Measurements from ENCODE around the gene CC2D1A.

DNA sequence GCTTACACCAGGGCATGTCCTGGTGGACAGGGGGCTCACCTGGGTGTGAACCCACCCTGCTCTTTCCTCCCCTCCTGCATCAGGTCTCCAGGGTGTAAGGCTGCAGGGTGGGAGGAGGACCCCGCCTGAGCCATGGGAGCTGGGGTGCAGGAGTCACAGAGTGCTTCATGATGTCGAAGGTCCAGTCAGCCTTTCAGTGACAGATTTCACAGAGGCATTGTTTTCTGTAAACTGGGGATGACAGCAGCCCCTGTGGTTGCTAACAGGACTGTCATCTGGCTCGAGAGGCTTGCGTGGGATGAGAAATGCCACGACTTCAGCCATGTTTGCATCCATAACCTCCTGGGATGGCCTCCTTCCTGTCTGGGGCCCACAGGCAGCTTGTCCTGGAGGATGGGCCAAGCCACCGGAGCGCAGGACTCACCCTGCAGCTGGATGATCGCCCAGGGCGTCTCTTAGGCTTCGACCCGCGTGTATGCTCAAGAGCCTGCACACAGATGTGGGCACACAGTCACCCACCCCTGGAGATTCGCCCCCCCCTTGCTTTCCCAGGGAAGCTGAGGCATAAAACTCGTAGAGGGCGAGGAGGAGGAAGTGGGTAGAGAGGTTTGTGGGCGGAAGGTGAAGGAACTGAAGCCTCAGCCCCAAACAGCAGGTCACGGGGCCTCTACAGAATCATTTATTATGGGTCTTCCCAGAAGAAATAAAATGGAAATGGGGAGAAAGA lies 24.1 kb upstream of the CC2D1A start:
- TF ChIP-seq POLR2A (IDR thresholded peaks at IDR 0.05; ENCODE audit: low read depth, low read length) (no peak), PAX5 (IDR thresholded peaks at IDR 0.05; ENCODE audit: insufficient read depth, low read length, severe bottlenecking) (no peak)
